Stimulated activated CD8-positive, alpha-beta memory T cell treated with anti-CD3 and anti-CD28 coated beads, Interleukin-4, amount 100 ng/mL, for 48 hours (primary cell): ENCODE results near the gene SLC13A3.

Experiments
- DNase-seq: peaks from one replicate; pipeline ENCODE4 v3.0.0-alpha.2; 2020

Gene SLC13A3

DNA sequence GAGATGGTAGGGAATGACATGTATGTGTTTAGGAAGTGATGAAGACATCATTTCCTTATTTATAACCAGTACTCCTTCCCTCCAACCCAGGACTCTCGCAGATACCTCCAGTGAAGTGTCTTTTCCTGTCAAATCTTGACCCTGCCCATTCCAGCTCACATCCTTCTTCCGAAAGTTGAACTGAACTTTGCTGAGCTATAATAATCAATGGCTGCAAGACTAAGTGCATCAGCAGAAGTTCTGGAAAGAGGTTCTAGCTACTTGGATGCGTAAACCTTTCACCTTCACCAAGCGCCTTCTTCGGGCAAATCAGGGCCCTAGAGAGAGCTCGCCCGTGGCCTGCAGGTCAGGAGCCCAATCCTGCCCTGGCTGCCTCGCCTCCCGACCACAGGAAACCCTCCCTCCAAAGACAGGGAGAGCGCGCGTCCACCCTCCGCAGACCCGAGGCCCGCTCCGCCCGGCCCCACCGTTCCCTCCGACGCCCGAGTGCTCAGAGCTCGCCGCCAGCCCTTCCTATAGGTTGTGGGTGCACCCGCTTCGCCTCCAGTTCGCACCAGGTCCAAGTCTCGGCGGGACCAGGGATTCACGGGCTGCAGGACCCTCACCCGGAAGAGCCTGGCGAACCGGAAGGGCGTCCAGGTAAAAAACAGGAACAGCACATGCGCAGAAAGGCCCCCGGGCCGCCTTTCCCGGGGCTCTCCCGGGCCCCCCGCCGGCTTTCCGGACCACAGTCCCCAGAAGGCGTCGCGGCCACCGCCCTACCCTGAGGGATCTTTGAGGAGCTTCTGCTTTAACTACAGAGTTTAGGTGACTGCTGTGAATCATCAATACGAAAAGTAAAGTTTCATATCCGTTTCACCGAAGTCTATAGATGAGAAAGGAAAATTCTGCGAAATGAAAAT lies 138.1 kb downstream of the SLC13A3 start, which contains the start of gene ZNF334:
Gene ZNF334, minus strand, starts transcription at position 617 of the 902 bp plus-strand sequence. CDS start 1,457 bp downstream, outside the sequence.
- DNase-seq = peak; percentile 73

DNA sequence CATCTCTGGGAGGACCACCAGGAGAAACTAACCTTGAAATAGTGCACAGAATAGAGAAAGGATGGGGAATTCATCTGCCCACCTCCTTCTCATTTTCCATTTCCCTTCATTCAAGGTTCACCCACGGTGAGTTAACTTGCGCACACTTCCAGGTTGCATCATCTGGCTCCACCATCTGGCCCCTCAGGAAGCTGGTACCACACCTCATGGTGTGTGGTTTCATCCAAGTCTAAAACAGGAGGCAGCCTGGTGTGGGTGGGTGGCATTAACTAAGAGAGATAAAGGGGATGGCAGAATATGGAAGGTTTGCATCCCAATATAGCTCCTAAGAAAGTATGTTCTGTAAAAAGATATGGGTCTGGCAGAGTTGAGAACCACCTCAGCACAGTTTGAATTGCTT lies 141.7 kb downstream of the SLC13A3 start:
- no peak for DNase-seq
